Retinal pigment epithelial cell (primary cell): ENCODE measurements around the gene ODAD3.
"Not testable (repeated sequence)": the region's sequence is repeated elsewhere in the genome, so short reads cannot be mapped to it uniquely, and the experiment has no call there.

Experiments
- DNase-seq: peaks from one replicate; pipeline ENCODE4 v3.0.0-alpha.2; 2010; ENCODE audit warnings: low read depth
- H3K4me3 ChIP-seq: 2 replicates; pipeline ENCODE4 v1.5.1; 2011; ENCODE audit warnings: mild to moderate bottlenecking, low read length, control low read depth, moderate library complexity
- CTCF ChIP-seq: conservative IDR thresholded peaks from 2 replicates; pipeline ENCODE4 v1.5.1; 2011; ENCODE audit warnings: low read depth, low read length, control low read depth, inconsistent platforms

The ODAD3 gene

DNA sequence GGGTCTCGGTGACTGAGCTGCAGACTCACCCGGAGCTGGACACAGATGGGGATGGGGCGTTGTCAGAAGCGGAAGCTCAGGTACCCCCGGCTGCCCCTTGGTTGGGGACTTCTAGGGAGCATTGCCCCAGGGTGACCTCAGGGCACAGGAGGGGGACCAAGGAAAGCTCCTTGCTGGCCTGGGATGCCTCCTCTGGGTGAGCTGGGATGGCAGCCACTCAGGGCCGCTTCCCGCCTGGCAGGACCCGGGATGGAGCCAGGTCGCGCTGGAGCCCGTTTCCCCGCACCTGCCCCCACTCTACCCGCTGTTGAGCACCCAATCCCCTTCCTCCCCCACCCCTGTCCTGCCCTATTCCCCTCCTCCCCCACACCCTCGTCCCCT is 11.3 kb upstream of the ODAD3 start:
- no peak for TF ChIP-seq CTCF
- no peak for DNase-seq
- H3K4me3 ChIP-seq: no peak overlapping the region

DNA sequence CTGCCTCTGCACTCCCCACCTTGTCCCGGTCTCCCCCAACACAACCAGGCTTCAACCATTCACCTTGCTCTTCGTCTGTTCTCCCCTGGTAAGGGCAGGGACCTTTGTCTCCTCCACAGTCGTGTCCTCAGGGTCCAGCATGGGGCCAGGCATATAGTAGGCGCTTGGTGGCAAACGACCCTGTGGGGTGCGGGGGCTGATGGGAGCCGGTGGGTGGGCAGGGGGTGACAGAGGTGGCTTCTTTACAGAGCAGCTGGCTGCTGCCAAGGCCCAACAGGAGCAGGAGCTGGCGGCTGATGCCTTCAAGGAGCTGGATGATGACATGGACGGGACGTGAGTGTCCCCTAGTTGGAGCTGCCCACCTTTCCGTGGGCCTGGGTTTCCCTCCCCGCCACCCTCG is 10.2 kb upstream of the ODAD3 start:
- no peak for TF ChIP-seq CTCF
- no peak overlapping the region for H3K4me3 ChIP-seq
- no peak for DNase-seq

DNA sequence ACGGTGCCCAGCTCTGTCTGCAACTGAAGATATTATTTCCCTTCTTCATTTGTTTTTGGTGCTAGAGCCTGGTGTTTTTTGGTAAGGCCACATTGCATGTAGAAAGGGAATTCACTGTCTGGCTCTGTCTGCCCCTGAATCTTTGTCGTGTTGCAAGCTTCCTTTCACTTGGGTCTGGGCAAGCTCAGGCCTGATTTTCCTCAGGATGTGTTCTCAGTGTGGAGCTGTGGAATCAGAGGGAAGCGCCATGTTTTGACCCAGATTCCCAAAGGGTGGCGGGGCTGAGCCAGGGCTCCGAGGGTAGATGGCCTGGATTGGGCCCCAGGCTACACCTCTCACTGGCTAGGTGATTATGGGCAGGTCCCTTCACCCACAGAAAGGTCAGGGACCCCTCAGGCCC is 9.1 kb upstream of the ODAD3 start:
- DNase-seq: no peak
- no peak for TF ChIP-seq CTCF
- H3K4me3 ChIP-seq: no peak overlapping the region

DNA sequence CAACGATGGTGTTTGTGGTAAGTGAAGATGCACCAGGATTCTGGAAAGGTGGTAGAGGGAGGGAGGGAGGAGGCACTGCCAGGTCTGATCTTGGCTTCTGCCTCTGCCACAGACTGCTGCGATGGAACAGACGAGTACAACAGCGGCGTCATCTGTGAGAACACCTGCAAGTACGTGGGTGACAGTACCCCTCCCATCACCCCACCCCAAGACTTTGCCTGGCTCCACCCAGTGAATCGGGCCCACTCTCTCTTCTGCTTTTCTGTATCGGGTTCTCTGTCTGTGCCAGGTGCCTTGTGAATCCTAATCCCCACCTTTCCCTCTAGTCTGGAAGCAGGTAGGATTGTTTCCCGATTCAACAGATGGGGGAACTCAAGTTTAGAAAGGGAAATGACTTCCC is 3.0 kb upstream of the ODAD3 start:
- TF ChIP-seq CTCF: no peak
- no peak overlapping the region for H3K4me3 ChIP-seq
- DNase-seq: no peak

DNA sequence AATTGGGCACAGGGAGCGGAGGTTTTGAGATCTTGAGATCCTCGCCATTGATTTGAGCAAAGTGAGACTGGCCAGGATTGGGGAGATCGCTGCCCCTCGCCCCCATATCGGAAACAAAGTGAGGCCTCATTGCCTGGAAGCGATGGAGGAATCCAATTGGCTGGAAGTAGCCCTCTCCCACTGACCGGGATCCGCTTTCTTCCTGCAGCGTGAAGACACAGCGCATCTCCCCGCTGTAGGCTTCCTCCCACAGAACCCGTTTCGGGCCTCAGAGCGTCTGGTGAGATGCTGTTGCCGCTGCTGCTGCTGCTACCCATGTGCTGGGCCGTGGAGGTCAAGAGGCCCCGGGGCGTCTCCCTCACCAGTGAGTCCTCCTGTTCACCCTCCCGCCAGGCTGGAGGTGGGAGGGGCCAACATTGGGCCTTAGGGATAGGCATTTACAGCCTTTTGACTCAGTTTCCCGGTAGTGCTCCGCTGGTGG is 952 bp upstream of the ODAD3 start:
- H3K4me3 ChIP-seq: peak overlapping the region; percentile 98
- no peak for DNase-seq
- no peak for TF ChIP-seq CTCF

- peak overlapping the region; percentile 53 for H3K4me3 ChIP-seq
- no peak for DNase-seq
- no peak for TF ChIP-seq CTCF
Observed at GRCh38 chr19:11434703-11435056, 241 bp downstream of the ODAD3 start.

DNA sequence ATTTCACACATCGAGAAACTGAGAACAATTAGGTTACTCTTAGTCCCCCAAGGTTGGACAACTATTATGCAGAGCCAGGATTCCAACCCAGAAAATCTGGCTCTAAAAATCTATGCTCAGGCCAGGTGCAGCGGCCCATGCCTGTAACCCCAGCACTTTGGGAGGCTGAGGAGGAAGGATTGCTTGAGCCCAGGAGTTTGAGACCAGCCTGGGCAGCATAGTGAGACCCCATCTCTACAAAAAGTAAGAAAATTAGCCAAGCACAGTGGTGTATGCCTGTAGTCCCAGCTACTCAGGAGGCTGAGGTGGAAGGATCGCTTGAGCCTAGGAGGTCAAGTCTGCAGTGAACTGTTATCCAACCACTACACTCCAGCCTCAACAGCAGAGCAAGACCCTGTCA is 1.4 kb downstream of the ODAD3 start:
- not testable (repeated sequence) for DNase-seq, H3K4me3 ChIP-seq

DNA sequence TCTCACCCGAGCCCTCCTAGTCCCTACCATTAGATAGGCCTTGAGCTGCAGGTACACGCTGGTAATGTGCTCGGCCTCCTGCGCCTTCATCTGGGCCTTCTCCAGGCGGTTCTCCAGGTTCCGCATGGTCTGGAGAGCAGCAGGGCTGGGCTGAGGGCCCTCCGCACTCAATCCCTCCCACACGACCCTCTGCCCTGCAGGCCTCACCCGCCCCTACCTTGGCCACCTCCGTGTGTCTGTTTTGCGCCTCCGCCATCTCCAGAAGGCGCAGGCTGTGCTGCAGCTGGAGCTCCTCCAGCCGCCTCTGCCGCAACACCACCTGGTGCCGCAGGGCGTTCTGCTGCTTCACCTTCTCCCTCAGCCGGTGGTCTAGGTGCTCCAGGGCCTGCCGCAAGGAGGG is 8.3 kb downstream of the ODAD3 start:
- DNase-seq: no peak
- no peak for TF ChIP-seq CTCF
- H3K4me3 ChIP-seq: no peak overlapping the region
